Mesothelial cell of epicardium (in vitro differentiated cells): ENCODE results near the gene PRXL2A. TPM values are rescaled to one million over a fixed set of nuclear protein-coding genes. Genes with fewer than 3 reads are reported as not detected.

ENCODE experiments used
- DNase-seq, 2 experiments: peaks; one replicate each; pipeline ENCODE4 v3.0.0; 2021; ENCODE audit warnings: low spot score in 2 of 2; ENCODE audit not compliant: unreplicated experiment in 2 of 2
- H3K27ac Mint-ChIP-seq: 2 replicates; pipeline ENCODE4 v1.8.0; 2021; ENCODE audit warnings: mixed read lengths
- H3K27me3 Mint-ChIP-seq: 2 replicates; pipeline ENCODE4 v1.8.0; 2021; ENCODE audit warnings: low read depth, mixed read lengths
- H3K36me3 Mint-ChIP-seq: 2 replicates; pipeline ENCODE4 v1.8.0; 2021; ENCODE audit warnings: mixed read lengths
- H3K4me1 Mint-ChIP-seq: 2 replicates; pipeline ENCODE4 v1.8.0; 2021; ENCODE audit warnings: mixed read lengths
- H3K4me3 Mint-ChIP-seq: 2 replicates; pipeline ENCODE4 v1.8.0; 2021; ENCODE audit warnings: mild to moderate bottlenecking, moderate library complexity, mixed read lengths
- H3K9me3 Mint-ChIP-seq: 2 replicates; pipeline ENCODE4 v1.8.0; 2021; ENCODE audit warnings: mixed read lengths
- CTCF ChIP-seq: fragments of 200-600 bp; sonication (generic); IDR thresholded peaks from one replicate; pipeline ENCODE4 v1.5.0; 2021; ENCODE audit warnings: antibody characterized with exemption; ENCODE audit not compliant: unreplicated experiment
- total RNA-seq: library from RNA; stranded (reverse); gene quantifications from 3 replicates; pipeline ENCODE4 v1.2.1, GENCODE V29; 2021

The PRXL2A gene
- total RNA-seq, 1 donor from 2014 or later, result 93.9 TPM

DNA sequence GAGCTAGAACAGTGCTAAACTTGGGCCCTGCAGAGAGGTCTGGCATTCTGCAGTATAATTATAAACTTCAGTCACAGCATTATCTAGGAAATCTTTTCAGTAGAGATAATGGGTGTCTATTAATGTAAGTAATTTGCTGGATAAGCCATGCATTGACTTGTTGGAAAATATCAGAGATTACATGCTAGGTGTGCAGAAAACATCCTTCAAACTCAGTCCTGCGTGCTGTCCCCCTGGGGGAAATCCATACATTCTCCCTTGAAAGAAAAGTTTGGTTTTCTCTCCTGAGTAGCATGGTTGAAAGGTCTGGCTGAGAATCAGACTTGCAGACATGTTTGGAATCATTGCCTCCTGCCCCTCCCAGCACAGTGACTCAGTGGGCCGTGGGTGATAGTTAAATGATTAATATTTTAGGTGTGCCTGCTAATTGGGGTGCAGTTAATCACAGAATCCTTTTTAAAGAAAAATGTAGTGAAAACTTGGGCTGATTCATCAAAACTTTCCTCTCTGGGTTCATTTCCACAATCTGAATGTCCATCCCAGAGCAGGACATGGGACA is 13.9 kb upstream of the PRXL2A start:
- Mint-ChIP-seq H3K27me3 (peaks cover 27% of the 10 kb centered on the region), H3K9me3 (no peaks in the 10 kb centered on the region), H3K36me3 (no peaks in the 10 kb centered on the region), H3K27ac (peak overlapping the region; percentile 35), H3K4me1 (peaks cover 9% of the 10 kb centered on the region), H3K4me3 (no peak overlapping the region)
- no peak for DNase-seq
- no peak for TF ChIP-seq CTCF

DNA sequence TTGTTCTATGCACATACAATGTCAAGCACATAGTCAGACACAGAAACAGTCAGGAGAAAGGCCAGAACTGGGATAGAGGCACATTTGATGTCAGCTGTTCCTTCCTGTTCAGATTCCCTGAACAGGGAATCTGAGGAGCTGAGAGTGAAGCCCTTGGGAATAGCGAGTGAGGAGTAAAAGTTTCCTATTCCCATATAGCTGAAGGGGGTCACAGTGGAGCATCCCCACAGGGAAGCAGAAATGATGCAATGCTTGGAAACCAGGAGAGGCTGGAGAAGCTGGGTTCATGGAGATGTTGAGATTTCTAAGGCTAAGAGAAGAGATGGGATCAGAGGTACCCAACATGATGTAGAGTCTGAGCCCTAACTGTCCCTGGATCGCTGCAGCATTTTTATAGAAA is 11.3 kb upstream of the PRXL2A start:
- no peak for TF ChIP-seq CTCF
- no peak overlapping the region for H3K4me3 Mint-ChIP-seq

DNA sequence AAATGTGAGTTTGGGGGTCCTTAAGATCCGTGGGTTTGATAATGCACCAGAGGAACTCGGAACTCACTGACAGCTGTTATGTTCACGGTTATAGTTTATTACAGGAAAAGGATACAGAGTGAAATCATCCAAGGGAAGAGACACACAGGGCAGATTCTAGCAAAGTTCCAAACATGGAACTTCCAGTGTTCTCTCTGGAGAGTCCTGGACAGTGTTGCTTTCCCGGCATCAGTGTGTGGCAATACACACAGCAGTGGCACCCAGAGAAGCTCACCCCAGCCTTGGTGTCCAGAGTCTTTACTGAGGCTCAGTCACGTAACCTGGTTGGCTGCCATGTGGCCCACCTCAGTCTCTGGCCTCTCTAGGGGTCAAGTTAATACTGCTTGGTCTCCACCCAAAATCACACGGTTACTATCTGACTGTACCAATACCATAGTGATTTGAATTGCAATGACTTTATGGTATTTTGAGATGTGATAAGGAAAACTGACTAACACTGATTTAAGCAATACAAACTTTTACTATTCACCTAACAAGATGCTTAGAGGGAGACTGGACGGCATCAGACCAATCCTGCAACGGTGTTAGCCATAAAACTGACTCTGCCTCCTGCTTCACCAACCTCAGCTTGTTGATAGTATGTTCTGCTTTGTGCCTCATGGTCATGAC is 8.1 kb upstream of the PRXL2A start:
- Mint-ChIP-seq H3K36me3 (no peaks in the 10 kb centered on the region), H3K4me3 (no peak overlapping the region), H3K4me1 (peaks cover 3% of the 10 kb centered on the region), H3K27me3 (peaks cover 15% of the 10 kb centered on the region), H3K9me3 (no peaks in the 10 kb centered on the region), H3K27ac (no peak overlapping the region)
- no peak for TF ChIP-seq CTCF
- DNase-seq, result no peak

More for the DNA sequence above, 11.3 kb upstream of the PRXL2A start:
- no peak for DNase-seq
- Mint-ChIP-seq H3K9me3 (no peaks in the 10 kb centered on the region), H3K4me1 (peaks cover 12% of the 10 kb centered on the region), H3K27me3 (peaks cover 18% of the 10 kb centered on the region), H3K27ac (no peak overlapping the region), H3K36me3 (no peaks in the 10 kb centered on the region)

GRCh38 chr10:80405035-80405434 is 3.3 kb upstream of the PRXL2A start:
- no peak for TF ChIP-seq CTCF
- Mint-ChIP-seq H3K4me1 (peaks cover 27% of the 10 kb centered on the region), H3K36me3 (no peaks in the 10 kb centered on the region), H3K9me3 (no peaks in the 10 kb centered on the region), H3K27ac (no peak overlapping the region), H3K4me3 (no peak overlapping the region), H3K27me3 (no peaks in the 10 kb centered on the region)
- DNase-seq, result no peak

GRCh38 chr10:80405626-80406025 is 2.7 kb upstream of the PRXL2A start:
- H3K4me3 Mint-ChIP-seq, result no peak overlapping the region
- no peaks in the 10 kb centered on the region for H3K36me3 Mint-ChIP-seq
- H3K9me3 Mint-ChIP-seq, result no peaks in the 10 kb centered on the region
- peak overlapping the region; percentile 22 for H3K27ac Mint-ChIP-seq
- H3K27me3 Mint-ChIP-seq, result no peaks in the 10 kb centered on the region
- DNase-seq, result no peak
- H3K4me1 Mint-ChIP-seq, result peaks cover 33% of the 10 kb centered on the region
- no peak for TF ChIP-seq CTCF
